NT2/D1 (cell line): Measurements from ENCODE around the gene ARID1B.

Experiments used
- DNase-seq: peaks from one replicate; pipeline ENCODE4 v3.0.0-alpha.2; 2011; ENCODE audit warnings: low read depth, low spot score
- H3K27me3 ChIP-seq: 2 replicates; pipeline ENCODE4 v1.6.0; 2011; ENCODE audit warnings: mild to moderate bottlenecking; ENCODE audit not compliant: insufficient read length, insufficient read depth
- H3K36me3 ChIP-seq: 2 replicates; pipeline ENCODE4 v1.6.1; 2011; ENCODE audit warnings: mild to moderate bottlenecking, low read length, mixed read lengths; ENCODE audit not compliant: insufficient read depth, insufficient read length
- H3K4me1 ChIP-seq: 2 replicates; pipeline ENCODE4 v1.5.1; 2011; ENCODE audit not compliant: insufficient read depth, insufficient read length
- H3K4me3 ChIP-seq: 2 replicates; pipeline ENCODE4 v1.5.1; 2011; ENCODE audit warnings: low read depth; ENCODE audit not compliant: insufficient read length
- H3K9ac ChIP-seq: 2 replicates; pipeline ENCODE4 v1.6.0; 2011; ENCODE audit warnings: low read depth; ENCODE audit not compliant: insufficient read length
- H3K9me3 ChIP-seq: 2 replicates; pipeline ENCODE4 v1.5.1; 2011; ENCODE audit warnings: mild to moderate bottlenecking, low read length; ENCODE audit not compliant: insufficient read depth
- SUZ12 ChIP-seq: IDR thresholded peaks from 2 replicates; pipeline ENCODE4 v1.6.1; 2011; ENCODE audit not compliant: insufficient read length, insufficient read depth; ENCODE audit errors: extremely low read depth
- YY1 ChIP-seq: IDR thresholded peaks from 2 replicates; pipeline ENCODE4 v1.6.1; 2011; ENCODE audit not compliant: insufficient read length, insufficient read depth
- ZNF274 ChIP-seq: IDR thresholded peaks from 2 replicates; pipeline ENCODE4 v1.6.1; 2011; ENCODE audit warnings: mild to moderate bottlenecking, low read depth, low read length

Gene ARID1B

DNA sequence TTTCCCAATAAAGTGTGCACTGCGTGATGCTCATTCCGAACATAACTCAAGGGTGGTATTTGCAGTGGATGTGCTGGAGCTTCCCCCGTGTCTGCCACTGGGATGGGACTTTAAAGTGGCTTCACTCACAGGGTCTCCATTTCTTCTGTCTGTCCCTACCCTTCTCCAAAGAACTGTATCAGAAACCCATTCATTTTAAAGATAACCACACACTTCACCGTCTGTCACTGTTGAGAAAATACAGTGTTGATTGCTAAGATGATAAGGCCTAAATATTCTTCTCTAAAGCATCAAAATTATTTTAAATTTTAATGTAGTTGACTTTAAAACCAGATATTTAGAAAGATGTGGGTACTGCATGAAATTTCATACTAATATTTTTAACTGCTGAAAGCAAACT is 384.7 kb downstream of the ARID1B start:
- Histone ChIP-seq H3K27me3 (no peaks in the 10 kb centered on the region), H3K4me3 (no peak overlapping the region), H3K4me1 (peaks cover 5% of the 10 kb centered on the region), H3K9me3 (no peaks in the 10 kb centered on the region), H3K36me3 (peaks cover 8% of the 10 kb centered on the region), H3K9ac (no peak overlapping the region)
- no peak for DNase-seq
- TF ChIP-seq ZNF274 (no peak), YY1 (no peak), SUZ12 (no peak)

DNA sequence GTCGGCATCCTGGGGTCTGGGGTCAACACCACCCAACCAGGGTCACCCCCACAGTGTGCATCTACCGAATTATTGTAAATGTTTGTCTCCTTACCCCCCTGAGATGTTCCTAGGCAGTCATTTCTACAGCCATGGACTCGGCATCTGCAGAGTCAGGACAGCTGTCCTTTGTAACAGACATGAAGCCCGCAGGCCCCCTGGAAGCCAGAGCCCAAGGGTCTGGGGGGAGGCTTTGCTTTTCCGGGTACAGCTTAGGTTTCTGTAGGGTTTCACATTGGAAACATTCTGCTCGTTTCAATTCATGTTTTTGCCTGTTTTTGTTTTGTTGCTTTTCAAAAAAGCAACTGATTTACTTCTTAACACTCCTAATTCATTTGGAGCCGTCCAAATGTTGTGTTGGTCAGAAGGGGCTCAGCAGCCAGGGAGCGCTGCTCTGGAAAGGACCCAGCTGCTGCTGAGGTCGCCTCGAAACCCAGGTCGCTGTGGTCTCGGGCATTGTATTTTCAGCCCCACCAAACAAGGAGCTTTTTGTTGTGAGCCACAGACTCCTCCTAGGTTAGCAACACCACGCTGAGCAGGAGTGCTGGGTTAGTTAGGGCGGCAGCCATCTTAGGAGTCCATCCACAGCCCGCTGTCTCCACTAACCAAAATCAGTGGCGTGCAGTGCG is 385.7 kb downstream of the ARID1B start:
- H3K4me3 ChIP-seq = no peak overlapping the region
- peaks cover 5% of the 10 kb centered on the region for H3K4me1 ChIP-seq
- no peaks in the 10 kb centered on the region for H3K9me3 ChIP-seq
- peaks cover 6% of the 10 kb centered on the region for H3K36me3 ChIP-seq
- TF ChIP-seq ZNF274 = no peak
- no peak for TF ChIP-seq YY1
- TF ChIP-seq SUZ12 = no peak
- no peak overlapping the region for H3K9ac ChIP-seq
- no peaks in the 10 kb centered on the region for H3K27me3 ChIP-seq
- no peak for DNase-seq

DNA sequence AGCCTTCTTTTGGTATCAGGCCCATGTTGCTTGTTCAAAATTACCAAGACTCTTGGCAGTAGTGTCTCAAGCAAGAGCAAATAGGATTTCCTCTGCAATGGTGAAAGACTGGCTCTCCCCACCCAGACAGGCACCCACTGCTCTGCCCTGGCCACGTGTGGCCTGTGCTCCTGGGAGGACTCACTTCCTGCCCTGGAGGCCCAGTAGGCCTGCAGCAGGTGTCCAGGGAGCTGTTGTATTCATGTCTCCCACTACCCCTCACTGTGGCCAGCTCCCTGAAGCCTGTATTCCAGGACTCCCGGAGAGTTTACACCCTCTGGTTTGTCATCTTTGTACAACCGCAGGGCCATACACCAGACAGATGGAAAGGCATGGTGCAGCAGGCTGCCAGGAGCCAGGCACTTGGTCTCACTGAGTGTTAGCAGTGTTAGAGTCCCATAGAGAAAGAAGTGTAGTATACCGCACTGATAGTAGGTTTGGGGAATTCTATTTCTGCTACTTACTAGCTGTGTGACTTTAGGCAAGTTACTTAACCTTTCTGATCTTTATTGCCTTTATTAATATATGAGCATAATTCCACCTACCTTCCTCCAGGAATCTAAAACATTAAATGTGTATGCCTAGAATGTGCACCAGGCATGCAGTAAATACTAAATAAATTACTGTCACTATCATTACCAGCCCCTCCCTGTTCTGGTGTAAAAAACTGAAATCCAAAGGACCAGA is 386.4 kb downstream of the ARID1B start:
- no peaks in the 10 kb centered on the region for H3K27me3 ChIP-seq
- DNase-seq = no peak
- H3K36me3 ChIP-seq = peaks cover 12% of the 10 kb centered on the region
- TF ChIP-seq ZNF274 (no peak), YY1 (no peak), SUZ12 (no peak)
- H3K9me3 ChIP-seq = no peaks in the 10 kb centered on the region
- H3K9ac ChIP-seq = no peak overlapping the region
- peaks cover 5% of the 10 kb centered on the region for H3K4me1 ChIP-seq
- H3K4me3 ChIP-seq = no peak overlapping the region

DNA sequence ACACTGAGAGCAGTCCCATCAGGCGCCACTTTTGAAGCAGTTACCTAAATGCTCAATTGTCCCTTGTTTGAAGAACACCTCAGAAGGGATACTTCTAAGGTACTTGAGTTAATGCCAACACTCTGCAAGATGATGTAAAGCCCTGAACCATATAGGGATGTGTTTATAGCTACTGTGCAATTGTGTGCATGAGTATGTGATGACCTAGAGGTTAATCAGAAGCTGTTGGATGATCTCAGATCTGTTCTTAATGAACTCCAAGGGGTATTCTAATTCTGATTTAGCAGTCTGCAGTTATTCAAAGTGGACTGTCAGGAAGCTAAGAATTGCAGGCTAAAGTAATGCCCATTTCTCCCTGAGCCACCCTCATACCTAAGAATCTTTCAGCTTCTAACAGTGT is 387.8 kb downstream of the ARID1B start:
- H3K4me3 ChIP-seq = no peak overlapping the region
- no peaks in the 10 kb centered on the region for H3K9me3 ChIP-seq
- H3K36me3 ChIP-seq = peaks cover 16% of the 10 kb centered on the region
- DNase-seq = no peak
- H3K27me3 ChIP-seq = no peaks in the 10 kb centered on the region
- no peak overlapping the region for H3K9ac ChIP-seq
- TF ChIP-seq ZNF274 = no peak
- TF ChIP-seq SUZ12 = no peak
- no peak for TF ChIP-seq YY1
- H3K4me1 ChIP-seq = peaks cover 5% of the 10 kb centered on the region

DNA sequence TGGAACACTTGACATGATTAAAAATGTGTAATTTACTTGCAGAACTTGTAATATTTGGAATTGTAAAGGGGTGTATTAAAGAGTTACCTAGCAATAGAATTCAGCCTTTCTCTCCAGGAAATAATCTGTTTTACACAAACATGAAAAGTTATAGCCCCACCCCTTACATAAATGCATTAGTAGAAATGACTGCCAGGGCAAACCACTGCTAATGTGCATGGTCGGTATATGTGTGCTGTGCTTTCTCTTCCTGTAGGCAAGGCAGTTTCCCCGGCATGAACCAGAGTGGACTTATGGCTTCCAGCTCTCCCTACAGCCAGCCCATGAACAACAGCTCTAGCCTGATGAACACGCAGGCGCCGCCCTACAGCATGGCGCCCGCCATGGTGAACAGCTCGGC is 389.6 kb downstream of the ARID1B start:
- peaks cover 5% of the 10 kb centered on the region for H3K4me1 ChIP-seq
- no peak overlapping the region for H3K4me3 ChIP-seq
- H3K9me3 ChIP-seq = no peaks in the 10 kb centered on the region
- H3K36me3 ChIP-seq = peaks cover 16% of the 10 kb centered on the region
- H3K9ac ChIP-seq = no peak overlapping the region
- no peak for DNase-seq
- no peaks in the 10 kb centered on the region for H3K27me3 ChIP-seq
- no peak for TF ChIP-seq YY1
- TF ChIP-seq SUZ12 = no peak
- TF ChIP-seq ZNF274 = no peak

DNA sequence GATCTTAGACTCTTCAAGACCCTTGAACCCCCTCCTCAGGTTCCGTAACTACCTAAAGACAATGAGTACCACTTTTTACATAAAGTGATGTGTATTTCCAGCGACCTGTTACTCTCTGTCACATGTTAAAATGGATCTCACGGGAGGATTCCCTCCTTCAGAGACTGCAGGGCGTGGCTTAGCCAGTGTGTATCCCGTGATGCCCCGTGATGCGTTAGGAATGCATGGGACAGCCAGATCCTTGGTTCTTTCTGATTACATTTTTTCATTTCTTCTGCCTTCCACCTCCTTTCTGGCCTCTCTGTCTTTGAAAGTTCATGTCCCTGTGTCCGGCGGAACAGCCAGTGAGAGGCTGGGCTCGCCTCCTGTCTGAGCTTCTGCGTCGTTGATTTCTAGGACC is 390.7 kb downstream of the ARID1B start:
- Histone ChIP-seq H3K9me3 (no peaks in the 10 kb centered on the region), H3K4me1 (peaks cover 5% of the 10 kb centered on the region), H3K9ac (no peak overlapping the region), H3K4me3 (no peak overlapping the region), H3K27me3 (no peaks in the 10 kb centered on the region), H3K36me3 (peaks cover 16% of the 10 kb centered on the region)
- no peak for DNase-seq
- TF ChIP-seq SUZ12 (no peak), ZNF274 (no peak), YY1 (no peak)

DNA sequence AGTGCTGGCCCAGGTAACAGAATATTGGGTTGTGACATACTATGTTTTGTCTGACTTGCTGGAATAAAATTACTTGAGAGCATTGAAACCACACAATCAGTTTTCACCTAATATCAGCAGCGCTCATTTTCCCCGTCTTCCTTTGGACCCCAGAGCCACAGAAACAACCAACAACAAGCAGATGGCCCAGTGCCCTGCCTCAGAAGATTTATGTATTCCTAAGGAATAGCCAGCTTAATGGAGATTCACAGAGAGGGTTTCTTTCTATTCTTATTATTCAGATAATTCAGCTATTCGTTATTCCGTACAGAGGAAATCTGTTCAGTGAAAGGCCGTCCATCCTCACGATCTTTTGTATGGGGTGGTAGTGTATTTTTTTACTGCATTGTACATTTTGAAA is 391.3 kb downstream of the ARID1B start:
- Histone ChIP-seq H3K27me3 (no peaks in the 10 kb centered on the region), H3K9me3 (no peaks in the 10 kb centered on the region), H3K4me1 (peaks cover 3% of the 10 kb centered on the region), H3K36me3 (peaks cover 16% of the 10 kb centered on the region), H3K4me3 (no peak overlapping the region), H3K9ac (no peak overlapping the region)
- no peak for DNase-seq
- no peak for TF ChIP-seq ZNF274
- TF ChIP-seq YY1 = no peak
- no peak for TF ChIP-seq SUZ12
